ENCODE measurements around the gene LONP2.

DNA sequence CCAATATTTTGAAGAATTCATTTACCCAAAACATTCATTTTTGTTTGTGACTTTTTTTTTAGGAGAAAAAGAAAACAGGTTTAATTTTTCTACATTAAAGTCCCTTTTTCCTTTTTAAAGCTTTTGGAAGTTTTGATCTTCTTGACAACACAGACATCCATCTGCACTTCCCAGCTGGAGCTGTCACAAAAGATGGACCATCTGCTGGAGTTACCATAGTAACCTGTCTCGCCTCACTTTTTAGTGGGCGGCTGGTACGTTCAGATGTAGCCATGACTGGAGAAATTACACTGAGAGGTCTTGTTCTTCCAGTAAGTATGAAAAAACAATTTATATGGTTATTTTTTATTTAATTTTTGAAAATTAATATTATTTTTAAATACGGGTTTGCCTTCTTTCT lies 103.9 kb downstream of the LONP2 start:
- TF ChIP-seq, protein P1, sequence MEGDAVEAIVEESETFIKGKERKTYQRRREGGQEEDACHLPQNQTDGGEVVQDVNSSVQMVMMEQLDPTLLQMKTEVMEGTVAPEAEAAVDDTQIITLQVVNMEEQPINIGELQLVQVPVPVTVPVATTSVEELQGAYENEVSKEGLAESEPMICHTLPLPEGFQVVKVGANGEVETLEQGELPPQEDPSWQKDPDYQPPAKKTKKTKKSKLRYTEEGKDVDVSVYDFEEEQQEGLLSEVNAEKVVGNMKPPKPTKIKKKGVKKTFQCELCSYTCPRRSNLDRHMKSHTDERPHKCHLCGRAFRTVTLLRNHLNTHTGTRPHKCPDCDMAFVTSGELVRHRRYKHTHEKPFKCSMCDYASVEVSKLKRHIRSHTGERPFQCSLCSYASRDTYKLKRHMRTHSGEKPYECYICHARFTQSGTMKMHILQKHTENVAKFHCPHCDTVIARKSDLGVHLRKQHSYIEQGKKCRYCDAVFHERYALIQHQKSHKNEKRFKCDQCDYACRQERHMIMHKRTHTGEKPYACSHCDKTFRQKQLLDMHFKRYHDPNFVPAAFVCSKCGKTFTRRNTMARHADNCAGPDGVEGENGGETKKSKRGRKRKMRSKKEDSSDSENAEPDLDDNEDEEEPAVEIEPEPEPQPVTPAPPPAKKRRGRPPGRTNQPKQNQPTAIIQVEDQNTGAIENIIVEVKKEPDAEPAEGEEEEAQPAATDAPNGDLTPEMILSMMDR (IDR thresholded peaks at IDR 0.05) = no peak
- TF ChIP-seq POLR2A (IDR thresholded peaks at IDR 0.05) = no peak
